Endothelial cell of umbilical vein (primary cell): ENCODE data around the gene TROAP. TPM values are rescaled to one million over a fixed set of nuclear protein-coding genes. Genes with fewer than 3 reads are reported as not detected.

ENCODE experiments used
- BruUV-seq: library from RNA; stranded (reverse); fragments of 400-500 nt; replicated peaks from 2 replicates; lab custom pipeline; 2021; lab: Mats Ljungman, UMichigan
- CTCF ChIA-PET: fragments of 300-600, 350-600 bp; sonication (Branson Sonifier 250); formaldehyde crosslinking; loops from one replicate; lab custom pipeline; 2021; ENCODE audit warnings: antibody characterized with exemption, inconsistent platforms; lab: Charles Lee
- POLR2A ChIA-PET: fragments of 300-600, 350-600 bp; sonication (Branson Sonifier 250); formaldehyde crosslinking; loops from one replicate; lab custom pipeline; 2021; ENCODE audit warnings: antibody characterized with exemption, inconsistent platforms; lab: Charles Lee
- DNase-seq: peaks from one replicate; pipeline ENCODE4 v3.0.0-alpha.2; 2011; ENCODE audit warnings: low read depth, low spot score
- FAIRE-seq: peaks from 2 replicates; lab custom pipeline; 2011; peaks lifted over from hg19 to GRCh38; lab: Jason Lieb, UNC
- H2AFZ ChIP-seq: 2 replicates; pipeline ENCODE4 v1.6.0; 2012; ENCODE audit warnings: low read depth, low read length, control low read depth, inconsistent platforms
- H3K27ac ChIP-seq: 2 replicates; pipeline ENCODE4 v1.5.1; 2011; ENCODE audit warnings: low read depth, mild to moderate bottlenecking, control low read depth, low read length, moderate library complexity; ENCODE audit not compliant: insufficient read depth
- H3K27me3 ChIP-seq, 2 experiments: 2 replicates each; pipeline versions ENCODE4 v1.6.0 to v1.6.1; 2011; ENCODE audit warnings: low read length in 2 of 2, mixed read lengths in 1 of 2; ENCODE audit not compliant: control insufficient read depth in 2 of 2, insufficient read depth in 2 of 2
- H3K36me3 ChIP-seq, 2 experiments: 2 replicates in 1 of 2; 3 replicates in 1 of 2; pipeline ENCODE4 v1.5.1; 2011; ENCODE audit warnings: low read length in 2 of 2, mild to moderate bottlenecking in 1 of 2, moderate library complexity in 1 of 2; ENCODE audit not compliant: control insufficient read depth in 2 of 2, insufficient read depth in 2 of 2; ENCODE audit errors: extremely low read depth in 1 of 2
- H3K4me1 ChIP-seq: 3 replicates; pipeline ENCODE4 v1.5.1; 2011; ENCODE audit warnings: mild to moderate bottlenecking, low read length; ENCODE audit not compliant: control insufficient read depth, insufficient read depth; ENCODE audit errors: extremely low read depth
- H3K4me2 ChIP-seq: 2 replicates; pipeline ENCODE4 v1.6.1; 2011; ENCODE audit warnings: low read length, control low read depth, mixed read lengths; ENCODE audit not compliant: insufficient read depth
- H3K4me3 ChIP-seq, 3 experiments: fragments of 200-600 bp in 1 of 3; sonication (generic), shearing (Covaris generic) in 1 of 3; replicated peaks in 1 of 3; 2 replicates each; pipeline ENCODE4 v1.5.1; 2011 to 2016; ENCODE audit warnings: control low read depth in 3 of 3, low read length in 3 of 3, mild to moderate bottlenecking in 2 of 3, inconsistent platforms in 1 of 3, low read depth in 1 of 3, moderate library complexity in 1 of 3; ENCODE audit not compliant: insufficient read depth in 1 of 3
- H3K79me2 ChIP-seq: 2 replicates; pipeline ENCODE4 v1.6.0; 2012; ENCODE audit warnings: low read length, inconsistent platforms; ENCODE audit not compliant: control insufficient read depth, insufficient read depth
- H3K9ac ChIP-seq: replicated peaks from 2 replicates; pipeline ENCODE3; 2011; ENCODE audit warnings: low read length, control low read depth; ENCODE audit not compliant: insufficient read depth; ENCODE audit errors: extremely low read depth
- H3K9me1 ChIP-seq: replicated peaks from 3 replicates; pipeline ENCODE4 v1.6.0; 2011; ENCODE audit warnings: mild to moderate bottlenecking, low read length; ENCODE audit not compliant: control insufficient read depth, insufficient read depth; ENCODE audit errors: extremely low read depth
- H3K9me3 ChIP-seq: replicated peaks from 2 replicates; pipeline ENCODE4 v1.5.1; 2012; ENCODE audit warnings: low read length, inconsistent platforms; ENCODE audit not compliant: control insufficient read depth, insufficient read depth
- H4K20me1 ChIP-seq: replicated peaks from 2 replicates; pipeline ENCODE3; 2011; ENCODE audit warnings: mild to moderate bottlenecking, low read length; ENCODE audit not compliant: control insufficient read depth, insufficient read depth; ENCODE audit errors: extremely low read depth
- FOS ChIP-seq: IDR thresholded peaks from 2 replicates; pipeline ENCODE4 v1.6.1; 2011; ENCODE audit warnings: mild to moderate bottlenecking, low read length, moderate library complexity, borderline replicate concordance; ENCODE audit not compliant: insufficient read depth
- JUN ChIP-seq: IDR thresholded peaks from 2 replicates; pipeline ENCODE4 v1.6.1; 2011; ENCODE audit warnings: borderline replicate concordance, low read depth; ENCODE audit not compliant: insufficient read length, insufficient read depth
- MAX ChIP-seq: IDR thresholded peaks from 2 replicates; pipeline ENCODE4 v1.6.1; 2011; ENCODE audit not compliant: insufficient read depth, insufficient read length
- POLR2AphosphoS5 ChIP-seq: IDR thresholded peaks from 2 replicates; pipeline ENCODE4 v1.6.1; 2012; ENCODE audit warnings: low read depth, mild to moderate bottlenecking, control low read depth, low read length, moderate library complexity; ENCODE audit not compliant: insufficient read depth
- dilution Hi-C: fragments of 300-500 bp; cut with MboI; formaldehyde crosslinking; loops from one replicate; pipeline ENCODE4 v1.15.0; 2019; ENCODE audit warnings: low sequenced_read_pairs; ENCODE audit not compliant: extremely low pct_ligation_motif_present
- intact Hi-C: fragments of 100-400 bp; cut with micrococcal nuclease; formaldehyde crosslinking; loops from one replicate; pipeline ENCODE4 v1.10.0; 2022
- polyA plus RNA-seq, 4 experiments: library from polyadenylated mRNA; depleted of rRNA in 3 of 4; stranded (reverse) in 3 of 4; unstranded in 1 of 4; fragments of >200 nt; gene quantifications; 2 replicates each; pipeline versions ENCODE4 v1.2.1 to v1.2.3, GENCODE V29; 2011 to 2012; ENCODE audit warnings: missing spikeins in 1 of 4
- total RNA-seq: library from RNA; stranded (reverse); gene quantifications from 2 replicates; pipeline ENCODE4 v1.2.3, GENCODE V29; 2021

Gene TROAP
- total and polyA plus RNA-seq, 2 donors (not counting 3 experiments of a cell fraction or from before 2014, with no cell fraction given): 31.7 to 68.6 TPM

GRCh38 chr12:49339464-49339861 lies 16.4 kb downstream of the TROAP start:
- TF ChIP-seq FOS (no peak), MAX (no peak), JUN (no peak), POLR2AphosphoS5 (no peak)
- no peak overlapping the region for H2AFZ ChIP-seq
- H4K20me1 ChIP-seq: no peaks in the 10 kb centered on the region
- dilution Hi-C loops (no loop called here), intact Hi-C loops (no loop called here)
- ChIA-PET CTCF (interaction anchor here (0.9 to 9.0 kb wide), 3 partner anchors 10 to 17 kb away, joined by 3 to 280 read pairs (median 5); partner anchors contain the start of gene DNAJC22), POLR2A (interaction anchor here (0.6 kb wide), 1 partner anchor 445 kb away, joined by 5 read pairs; no protein-coding TSS in a partner anchor)
- no peaks in the 10 kb centered on the region for H3K9me3 ChIP-seq
- H3K4me2 ChIP-seq: no peak overlapping the region
- H3K27me3 ChIP-seq: peaks cover 57 to 73% of the 10 kb centered on the region in 2 experiments
- H3K36me3 ChIP-seq: no peaks in the 10 kb centered on the region
- no peak for DNase-seq
- no peaks in the 10 kb centered on the region for H3K9me1 ChIP-seq
- no peak overlapping the region for H3K27ac ChIP-seq
- H3K4me3 ChIP-seq: no peak overlapping the region
- no TSS peak for BruUV-seq
- no peak for FAIRE-seq
- H3K9ac ChIP-seq: no peak overlapping the region
- no peaks in the 10 kb centered on the region for H3K79me2 ChIP-seq
- peaks cover 12% of the 10 kb centered on the region for H3K4me1 ChIP-seq

- Histone ChIP-seq H3K9ac (no peak overlapping the region), H3K27me3 (peaks cover 52 to 70% of the 10 kb centered on the region in 2 experiments), H3K36me3 (no peaks in the 10 kb centered on the region), H3K4me3 (no peak overlapping the region), H2AFZ (no peak overlapping the region), H3K9me1 (no peaks in the 10 kb centered on the region), H3K9me3 (no peaks in the 10 kb centered on the region), H3K4me2 (no peak overlapping the region), H3K27ac (no peak overlapping the region), H4K20me1 (no peaks in the 10 kb centered on the region), H3K79me2 (no peaks in the 10 kb centered on the region), H3K4me1 (peaks cover 12% of the 10 kb centered on the region)
- ChIA-PET POLR2A (no interaction called here), CTCF (interaction anchor here (0.9 to 2.9 kb wide), 2 partner anchors 8 to 17 kb away, joined by 5 to 105 read pairs; no protein-coding TSS in a partner anchor)
- no TSS peak for BruUV-seq
- dilution Hi-C loops (no loop called here), intact Hi-C loops (loop anchor here (10.0 kb wide), 1 partner anchor 405 kb away; the partner anchor contains the start of gene TMBIM6)
- FAIRE-seq (no peak), DNase-seq (no peak)
- no peak for TF ChIP-seq MAX
- no peak for TF ChIP-seq POLR2AphosphoS5
These were observed 17.2 kb downstream of the TROAP start for GRCh38 chr12:49340095-49340870.
